ENCODE results near the gene UGT1A6. TPM values are rescaled to one million over a fixed set of nuclear protein-coding genes. Genes with fewer than 3 reads are reported as not detected.
"Not testable (repeated sequence)": the region's sequence is repeated elsewhere in the genome, so short reads cannot be mapped to it uniquely, and the experiment has no call there.

Gene UGT1A6
- polyA plus RNA-seq, 1 of the 3 experiments (the other 2 are of a cell fraction): not detected

- TF ChIP-seq CHD2 (IDR thresholded peaks at IDR 0.05; ENCODE audit: low read length, partially characterized antibody): no peak
- TF ChIP-seq RFX5 (IDR thresholded peaks at IDR 0.05; ENCODE audit: low read length): no peak
- TF ChIP-seq RXRA (IDR thresholded peaks at IDR 0.05; ENCODE audit: borderline replicate concordance, low read depth): no peak
- TF ChIP-seq RCOR1 (IDR thresholded peaks at IDR 0.05; ENCODE audit: low read length): no peak
- TF ChIP-seq TCF12 (IDR thresholded peaks at IDR 0.05): no peak
- no peak for TF ChIP-seq USF2 (IDR thresholded peaks at IDR 0.05; ENCODE audit: borderline replicate concordance, low read depth, low read length)
- Histone ChIP-seq H3K9ac (no peak overlapping the region), H3K27me3 (ENCODE audit: insufficient read depth) (no peaks in the 10 kb centered on the region; the same call in 1 of the 2 replicates), H3K27ac (ENCODE audit: low read depth in 2 of 2, low read length in 1 of 2) (no peak overlapping the region), H3K9me3 (no peaks in the 10 kb centered on the region), H2AFZ (ENCODE audit: low read depth) (no peak overlapping the region), H3K9me2 (no peaks in the 10 kb centered on the region), H3K36me3 (replicated peaks in 1 of 2; ENCODE audit: control insufficient read depth in 1 of 2, insufficient read depth in 2 of 2, low read length in 1 of 2) (no peaks in the 10 kb centered on the region), H3F3A (replicated peaks; ENCODE audit: insufficient read depth) (no peaks in the 10 kb centered on the region), H3K4me3 (ENCODE audit: low read depth in 2 of 2, low read length in 1 of 2) (no peak overlapping the region), H3K4me2 (no peak overlapping the region), H3K79me2 (ENCODE audit: insufficient read depth) (no peaks in the 10 kb centered on the region), H3K4me1 (ENCODE audit: control insufficient read depth in 1 of 2, insufficient read depth in 2 of 2, low read depth in 1 of 2, low read length in 1 of 2) (no peaks in the 10 kb centered on the region), H4K20me1 (ENCODE audit: insufficient read depth) (no peaks in the 10 kb centered on the region)
- DNase-seq: no peak
- POLR2A ChIA-PET: no interaction called here
- 28% methylated on average over 5 of the region's 5 CpGs for WGBS (ENCODE audit: low lambda C conversion rate)
- CTCF ChIA-PET: no interaction called here
Measured at GRCh38 chr2:233745073-233745755, 52.5 kb downstream of the UGT1A6 start.

- H3K9me3 ChIP-seq; H3K4me3 ChIP-seq (ENCODE audit: low read depth in 2 of 2, low read length in 1 of 2); POLR2A ChIA-PET; H3F3A ChIP-seq (replicated peaks; ENCODE audit: insufficient read depth); H3K27me3 ChIP-seq (ENCODE audit: insufficient read depth); H3K36me3 ChIP-seq (replicated peaks in 1 of 2; ENCODE audit: control insufficient read depth in 1 of 2, insufficient read depth in 2 of 2, low read length in 1 of 2); H3K4me2 ChIP-seq; H3K9me2 ChIP-seq; H4K20me1 ChIP-seq (ENCODE audit: insufficient read depth); H3K79me2 ChIP-seq (ENCODE audit: insufficient read depth); H3K9ac ChIP-seq; DNase-seq; H3K27ac ChIP-seq (ENCODE audit: low read depth in 2 of 2, low read length in 1 of 2); H3K4me1 ChIP-seq (ENCODE audit: control insufficient read depth in 1 of 2, insufficient read depth in 2 of 2, low read depth in 1 of 2, low read length in 1 of 2); H2AFZ ChIP-seq (ENCODE audit: low read depth): not testable (repeated sequence)
- WGBS (ENCODE audit: low lambda C conversion rate): 9% methylated on average over 2 of the region's 2 CpGs
- CTCF ChIA-PET: interaction anchor here (1.9 kb wide), 1 partner anchor 34 kb away, joined by 6 read pairs; no protein-coding TSS in a partner anchor
Measured at GRCh38 chr2:233745838-233746237, 53.1 kb downstream of the UGT1A6 start.

DNA sequence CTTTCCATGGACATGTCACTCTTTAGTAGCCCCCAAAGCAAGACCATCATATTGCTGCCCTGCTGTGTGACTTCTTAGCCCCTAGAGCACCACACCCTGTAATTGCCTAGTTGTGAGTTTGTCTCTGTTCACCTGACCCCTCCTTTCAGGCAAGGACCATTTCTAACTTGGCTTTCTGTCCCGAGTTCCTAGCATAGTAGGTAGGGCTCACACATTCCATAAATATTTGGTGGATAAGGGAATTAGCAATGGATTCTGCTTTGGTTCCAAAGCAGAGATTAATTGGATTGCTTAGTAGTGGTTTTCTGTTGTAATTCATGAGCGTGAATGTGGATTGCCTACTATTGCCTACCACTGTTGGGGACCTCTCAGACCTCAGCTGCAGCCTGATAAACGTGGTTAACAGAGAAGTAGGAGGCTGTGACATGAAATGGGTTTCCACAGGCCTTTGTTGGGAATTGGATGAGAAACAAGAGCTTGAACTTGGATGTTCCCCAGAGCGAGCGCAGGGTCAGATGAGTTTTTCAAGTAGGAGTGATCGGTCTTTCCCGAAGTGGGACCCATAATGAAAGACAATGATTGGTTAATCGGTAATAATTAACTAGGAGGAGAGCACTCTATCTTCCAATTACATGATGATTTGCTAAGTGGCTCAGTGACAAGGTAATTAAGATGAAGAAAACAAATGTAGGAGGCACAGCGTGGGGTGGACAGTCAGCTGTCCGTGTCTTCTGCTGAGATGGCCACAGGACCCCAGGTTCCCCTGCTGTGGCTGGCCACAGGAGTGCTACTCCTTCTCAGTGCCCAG lies 54.0 kb downstream of the UGT1A6 start:
- Histone ChIP-seq H3K9me3 (no peaks in the 10 kb centered on the region), H3K79me2 (ENCODE audit: insufficient read depth) (no peaks in the 10 kb centered on the region), H3K36me3 (replicated peaks in 1 of 2; ENCODE audit: control insufficient read depth in 1 of 2, insufficient read depth in 2 of 2, low read length in 1 of 2) (no peaks in the 10 kb centered on the region), H4K20me1 (ENCODE audit: insufficient read depth) (no peaks in the 10 kb centered on the region), H3F3A (replicated peaks; ENCODE audit: insufficient read depth) (no peaks in the 10 kb centered on the region), H3K4me1 (ENCODE audit: control insufficient read depth in 1 of 2, insufficient read depth in 2 of 2, low read depth in 1 of 2, low read length in 1 of 2) (no peaks in the 10 kb centered on the region), H3K9me2 (no peaks in the 10 kb centered on the region), H3K27me3 (ENCODE audit: insufficient read depth) (no peaks in the 10 kb centered on the region; the same call in 1 of the 2 replicates), H2AFZ (ENCODE audit: low read depth) (no peak overlapping the region), H3K9ac (no peak overlapping the region), H3K27ac (ENCODE audit: low read depth in 2 of 2, low read length in 1 of 2) (no peak overlapping the region), H3K4me2 (no peak overlapping the region), H3K4me3 (ENCODE audit: low read depth in 2 of 2, low read length in 1 of 2) (no peak overlapping the region)
- POLR2A ChIA-PET: no interaction called here
- CTCF ChIA-PET: interaction anchor here (1.9 kb wide), 1 partner anchor 35 kb away, joined by 6 read pairs; no protein-coding TSS in a partner anchor
- DNase-seq: no peak
- 53% methylated on average over 10 of the region's 10 CpGs for WGBS (ENCODE audit: low lambda C conversion rate)
- no peak for TF ChIP-seq RXRA (IDR thresholded peaks at IDR 0.05; ENCODE audit: borderline replicate concordance, low read depth)
- no peak for TF ChIP-seq FOSL2 (IDR thresholded peaks at IDR 0.05; ENCODE audit: borderline replicate concordance, low read depth)
- TF ChIP-seq, protein P1, sequence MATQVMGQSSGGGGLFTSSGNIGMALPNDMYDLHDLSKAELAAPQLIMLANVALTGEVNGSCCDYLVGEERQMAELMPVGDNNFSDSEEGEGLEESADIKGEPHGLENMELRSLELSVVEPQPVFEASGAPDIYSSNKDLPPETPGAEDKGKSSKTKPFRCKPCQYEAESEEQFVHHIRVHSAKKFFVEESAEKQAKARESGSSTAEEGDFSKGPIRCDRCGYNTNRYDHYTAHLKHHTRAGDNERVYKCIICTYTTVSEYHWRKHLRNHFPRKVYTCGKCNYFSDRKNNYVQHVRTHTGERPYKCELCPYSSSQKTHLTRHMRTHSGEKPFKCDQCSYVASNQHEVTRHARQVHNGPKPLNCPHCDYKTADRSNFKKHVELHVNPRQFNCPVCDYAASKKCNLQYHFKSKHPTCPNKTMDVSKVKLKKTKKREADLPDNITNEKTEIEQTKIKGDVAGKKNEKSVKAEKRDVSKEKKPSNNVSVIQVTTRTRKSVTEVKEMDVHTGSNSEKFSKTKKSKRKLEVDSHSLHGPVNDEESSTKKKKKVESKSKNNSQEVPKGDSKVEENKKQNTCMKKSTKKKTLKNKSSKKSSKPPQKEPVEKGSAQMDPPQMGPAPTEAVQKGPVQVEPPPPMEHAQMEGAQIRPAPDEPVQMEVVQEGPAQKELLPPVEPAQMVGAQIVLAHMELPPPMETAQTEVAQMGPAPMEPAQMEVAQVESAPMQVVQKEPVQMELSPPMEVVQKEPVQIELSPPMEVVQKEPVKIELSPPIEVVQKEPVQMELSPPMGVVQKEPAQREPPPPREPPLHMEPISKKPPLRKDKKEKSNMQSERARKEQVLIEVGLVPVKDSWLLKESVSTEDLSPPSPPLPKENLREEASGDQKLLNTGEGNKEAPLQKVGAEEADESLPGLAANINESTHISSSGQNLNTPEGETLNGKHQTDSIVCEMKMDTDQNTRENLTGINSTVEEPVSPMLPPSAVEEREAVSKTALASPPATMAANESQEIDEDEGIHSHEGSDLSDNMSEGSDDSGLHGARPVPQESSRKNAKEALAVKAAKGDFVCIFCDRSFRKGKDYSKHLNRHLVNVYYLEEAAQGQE (IDR thresholded peaks at IDR 0.05; ENCODE audit: low read depth, low read length): no peak
- no peak for TF ChIP-seq MEF2A (IDR thresholded peaks at IDR 0.05; ENCODE audit: borderline replicate concordance, low read depth)
- no peak for TF ChIP-seq GABPA (IDR thresholded peaks at IDR 0.05; ENCODE audit: low read depth)
- TF ChIP-seq, protein P2, sequence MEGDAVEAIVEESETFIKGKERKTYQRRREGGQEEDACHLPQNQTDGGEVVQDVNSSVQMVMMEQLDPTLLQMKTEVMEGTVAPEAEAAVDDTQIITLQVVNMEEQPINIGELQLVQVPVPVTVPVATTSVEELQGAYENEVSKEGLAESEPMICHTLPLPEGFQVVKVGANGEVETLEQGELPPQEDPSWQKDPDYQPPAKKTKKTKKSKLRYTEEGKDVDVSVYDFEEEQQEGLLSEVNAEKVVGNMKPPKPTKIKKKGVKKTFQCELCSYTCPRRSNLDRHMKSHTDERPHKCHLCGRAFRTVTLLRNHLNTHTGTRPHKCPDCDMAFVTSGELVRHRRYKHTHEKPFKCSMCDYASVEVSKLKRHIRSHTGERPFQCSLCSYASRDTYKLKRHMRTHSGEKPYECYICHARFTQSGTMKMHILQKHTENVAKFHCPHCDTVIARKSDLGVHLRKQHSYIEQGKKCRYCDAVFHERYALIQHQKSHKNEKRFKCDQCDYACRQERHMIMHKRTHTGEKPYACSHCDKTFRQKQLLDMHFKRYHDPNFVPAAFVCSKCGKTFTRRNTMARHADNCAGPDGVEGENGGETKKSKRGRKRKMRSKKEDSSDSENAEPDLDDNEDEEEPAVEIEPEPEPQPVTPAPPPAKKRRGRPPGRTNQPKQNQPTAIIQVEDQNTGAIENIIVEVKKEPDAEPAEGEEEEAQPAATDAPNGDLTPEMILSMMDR (IDR thresholded peaks at IDR 0.05): no peak

Measured in SK-N-SH (cell line).